ENCODE measurements around the gene C2orf15.

The C2orf15 gene

GRCh38 chr2:99141110-99142108 is at the start of gene C2orf15 (continued):
- peak; percentile 91 for TF ChIP-seq HIC1 (tag by site-specific recombination; IDR thresholded peaks at IDR 0.05)
- TF ChIP-seq KLF10 (tag by site-specific recombination; IDR thresholded peaks at IDR 0.05): no peak
- no peak for TF ChIP-seq ZNF114 (tag by site-specific recombination; IDR thresholded peaks at IDR 0.05)
- TF ChIP-seq ZNF530 (tag by site-specific recombination; IDR thresholded peaks at IDR 0.05; ENCODE audit: low read depth): no peak
- TF ChIP-seq ZNF366 (tag by site-specific recombination; conservative IDR thresholded peaks at IDR 0.05): peak; percentile 96
- no peak for TF ChIP-seq ZNF350 (tag by site-specific recombination; IDR thresholded peaks at IDR 0.05)
- peak; percentile 51 for TF ChIP-seq ZBTB20 (tag by site-specific recombination; IDR thresholded peaks at IDR 0.05)
- 0 out of 2 replicates have a peak, but pooled peaks have one; percentile 31 for TF ChIP-seq ZIC2 (tag by site-specific recombination; IDR thresholded peaks at IDR 0.05)
- TF ChIP-seq, protein P1, sequence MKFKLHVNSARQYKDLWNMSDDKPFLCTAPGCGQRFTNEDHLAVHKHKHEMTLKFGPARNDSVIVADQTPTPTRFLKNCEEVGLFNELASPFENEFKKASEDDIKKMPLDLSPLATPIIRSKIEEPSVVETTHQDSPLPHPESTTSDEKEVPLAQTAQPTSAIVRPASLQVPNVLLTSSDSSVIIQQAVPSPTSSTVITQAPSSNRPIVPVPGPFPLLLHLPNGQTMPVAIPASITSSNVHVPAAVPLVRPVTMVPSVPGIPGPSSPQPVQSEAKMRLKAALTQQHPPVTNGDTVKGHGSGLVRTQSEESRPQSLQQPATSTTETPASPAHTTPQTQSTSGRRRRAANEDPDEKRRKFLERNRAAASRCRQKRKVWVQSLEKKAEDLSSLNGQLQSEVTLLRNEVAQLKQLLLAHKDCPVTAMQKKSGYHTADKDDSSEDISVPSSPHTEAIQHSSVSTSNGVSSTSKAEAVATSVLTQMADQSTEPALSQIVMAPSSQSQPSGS (tag by site-specific recombination; IDR thresholded peaks at IDR 0.05; ENCODE audit: low read depth): no peak
- TF ChIP-seq, protein P2, sequence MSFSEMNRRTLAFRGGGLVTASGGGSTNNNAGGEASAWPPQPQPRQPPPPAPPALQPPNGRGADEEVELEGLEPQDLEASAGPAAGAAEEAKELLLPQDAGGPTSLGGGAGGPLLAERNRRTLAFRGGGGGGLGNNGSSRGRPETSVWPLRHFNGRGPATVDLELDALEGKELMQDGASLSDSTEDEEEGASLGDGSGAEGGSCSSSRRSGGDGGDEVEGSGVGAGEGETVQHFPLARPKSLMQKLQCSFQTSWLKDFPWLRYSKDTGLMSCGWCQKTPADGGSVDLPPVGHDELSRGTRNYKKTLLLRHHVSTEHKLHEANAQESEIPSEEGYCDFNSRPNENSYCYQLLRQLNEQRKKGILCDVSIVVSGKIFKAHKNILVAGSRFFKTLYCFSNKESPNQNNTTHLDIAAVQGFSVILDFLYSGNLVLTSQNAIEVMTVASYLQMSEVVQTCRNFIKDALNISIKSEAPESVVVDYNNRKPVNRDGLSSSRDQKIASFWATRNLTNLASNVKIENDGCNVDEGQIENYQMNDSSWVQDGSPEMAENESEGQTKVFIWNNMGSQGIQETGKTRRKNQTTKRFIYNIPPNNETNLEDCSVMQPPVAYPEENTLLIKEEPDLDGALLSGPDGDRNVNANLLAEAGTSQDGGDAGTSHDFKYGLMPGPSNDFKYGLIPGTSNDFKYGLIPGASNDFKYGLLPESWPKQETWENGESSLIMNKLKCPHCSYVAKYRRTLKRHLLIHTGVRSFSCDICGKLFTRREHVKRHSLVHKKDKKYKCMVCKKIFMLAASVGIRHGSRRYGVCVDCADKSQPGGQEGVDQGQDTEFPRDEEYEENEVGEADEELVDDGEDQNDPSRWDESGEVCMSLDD (tag by site-specific recombination; IDR thresholded peaks at IDR 0.05): peak; percentile 94
- no peak for TF ChIP-seq ZNF843 (tag by site-specific recombination; IDR thresholded peaks at IDR 0.05)
- TF ChIP-seq OVOL3 (tag by site-specific recombination; IDR thresholded peaks at IDR 0.05): no peak
- TF ChIP-seq ZNF274 (IDR thresholded peaks at IDR 0.05; ENCODE audit: low read length): no peak
- no peak for TF ChIP-seq ZNF274 (tag by site-specific recombination; IDR thresholded peaks at IDR 0.05; ENCODE audit: borderline replicate concordance)
- TF ChIP-seq ZBTB21 (tag by site-specific recombination; IDR thresholded peaks at IDR 0.05): no peak
- TF ChIP-seq ZNF623 (tag by site-specific recombination; IDR thresholded peaks at IDR 0.05): no peak
- TF ChIP-seq ZNF747 (tag by site-specific recombination; IDR thresholded peaks at IDR 0.05): no peak
- 0 out of 2 replicates have a peak, but pooled peaks have one; percentile 20 for TF ChIP-seq ZNF629 (tag by site-specific recombination; IDR thresholded peaks at IDR 0.05)
- TF ChIP-seq ZFP69B (tag by site-specific recombination; IDR thresholded peaks at IDR 0.05): 0 out of 2 replicates have a peak, but pooled peaks have one; percentile 30
- no peak for TF ChIP-seq ZNF18 (tag by site-specific recombination; IDR thresholded peaks at IDR 0.05)
- TF ChIP-seq SP7 (tag by site-specific recombination; IDR thresholded peaks at IDR 0.05): peak; percentile 63; the same call in 1 of the 2 replicates
- TF ChIP-seq PBX3 (CRISPR knock-in tag; IDR thresholded peaks at IDR 0.05): no peak
- TF ChIP-seq EGR2 (tag by site-specific recombination; IDR thresholded peaks at IDR 0.05; ENCODE audit: low read depth): peak; percentile 80
- peak; percentile 86 for TF ChIP-seq GLIS1 (tag by site-specific recombination; IDR thresholded peaks at IDR 0.05)
- TF ChIP-seq KLF8 (tag by site-specific recombination; IDR thresholded peaks at IDR 0.05): peak; percentile 88
- no peak for TF ChIP-seq ZNF10 (tag by site-specific recombination; IDR thresholded peaks at IDR 0.05)
- TF ChIP-seq ZNF19 (tag by site-specific recombination; IDR thresholded peaks at IDR 0.05; ENCODE audit: low read depth): no peak
- TF ChIP-seq ZNF398 (tag by site-specific recombination; IDR thresholded peaks at IDR 0.05): peak; percentile 32; the same call in 1 of the 2 replicates
